ENCODE data around the gene TMED8.
"Not testable (repeated sequence)": the region's sequence is repeated elsewhere in the genome, so short reads cannot be mapped to it uniquely, and the experiment has no call there.

Gene TMED8

GRCh38 chr14:77376771-77377501 lies at the start of gene TMED8, which contains the start of gene SAMD15:
TSS of gene TMED8 (minus strand) at chr14:77377094. CDS start at chr14:77377053, 41 bp downstream.
TSS of gene SAMD15 (plus strand) at chr14:77377379. CDS start at chr14:77377419, 40 bp downstream.
- DNase-seq (ENCODE audit: low read depth) = peak; percentile 76

- no peak for DNase-seq (ENCODE audit: low read depth)
These were observed 49.5 kb upstream of the TMED8 start for GRCh38 chr14:77426396-77426795.

GRCh38 chr14:77424862-77425261 lies 48.0 kb upstream of the TMED8 start:
- DNase-seq (ENCODE audit: low read depth) = no peak

GRCh38 chr14:77423423-77423822 lies 46.5 kb upstream of the TMED8 start, which contains the start of gene NOXRED1:
TSS of gene NOXRED1 (minus strand) at chr14:77423523. CDS start at chr14:77422889, 634 bp downstream.
- DNase-seq (ENCODE audit: low read depth) = no peak

GRCh38 chr14:77421201-77421600 lies 44.3 kb upstream of the TMED8 start:
- no peak for DNase-seq (ENCODE audit: low read depth)

- DNase-seq (ENCODE audit: low read depth) = no peak
These were observed 39.9 kb upstream of the TMED8 start for GRCh38 chr14:77416836-77417235.

GRCh38 chr14:77416098-77416497 lies 39.2 kb upstream of the TMED8 start:
- DNase-seq (ENCODE audit: low read depth) = not testable (repeated sequence)

GRCh38 chr14:77415403-77416030 lies 38.6 kb upstream of the TMED8 start:
- DNase-seq (ENCODE audit: low read depth) = not testable (repeated sequence)

GRCh38 chr14:77409131-77409533 lies 32.2 kb upstream of the TMED8 start:
- DNase-seq (ENCODE audit: low read depth) = no peak

- DNase-seq (ENCODE audit: low read depth) = no peak
These were observed 30.3 kb upstream of the TMED8 start for GRCh38 chr14:77407158-77407557.

GRCh38 chr14:77406718-77407117 lies 29.8 kb upstream of the TMED8 start:
- no peak for DNase-seq (ENCODE audit: low read depth)

GRCh38 chr14:77406086-77406485 lies 29.2 kb upstream of the TMED8 start:
- no peak for DNase-seq (ENCODE audit: low read depth)

GRCh38 chr14:77403768-77404167 lies 26.9 kb upstream of the TMED8 start:
- no peak for DNase-seq (ENCODE audit: low read depth)

- no peak for DNase-seq (ENCODE audit: low read depth)
These were observed 23.3 kb upstream of the TMED8 start for GRCh38 chr14:77400216-77400615.

- DNase-seq (ENCODE audit: low read depth) = no peak
These were observed 13.3 kb upstream of the TMED8 start for GRCh38 chr14:77390188-77390587.

- DNase-seq (ENCODE audit: low read depth) = no peak
These were observed 1.8 kb upstream of the TMED8 start for GRCh38 chr14:77378701-77379100.

- no peak for DNase-seq (ENCODE audit: low read depth)
These were observed 579 bp upstream of the TMED8 start for GRCh38 chr14:77377502-77377844.

- no peak for DNase-seq (ENCODE audit: low read depth)
These were observed 722 bp downstream of the TMED8 start for GRCh38 chr14:77375973-77376770.

- no peak for DNase-seq (ENCODE audit: low read depth)
These were observed 1.5 kb downstream of the TMED8 start for GRCh38 chr14:77375164-77375950.

- DNase-seq (ENCODE audit: low read depth) = no peak
These were observed 4.5 kb downstream of the TMED8 start for GRCh38 chr14:77372304-77372841.

GRCh38 chr14:77369285-77369684 lies 7.6 kb downstream of the TMED8 start:
- DNase-seq (ENCODE audit: low read depth) = no peak

- no peak for DNase-seq (ENCODE audit: low read depth)
These were observed 12.7 kb downstream of the TMED8 start for GRCh38 chr14:77364146-77364545.

Measured in stimulated activated CD8-positive, alpha-beta memory T cell treated with anti-CD3 and anti-CD28 coated beads, Interleukin-12 subunit alpha, Interleukin-12 subunit beta, amount 100 ng/mL, for 4 hours (primary cell).